A673 (cell line): Measurements from ENCODE around the gene GLI2.

Experiments
- EZH2 ChIP-seq: fragments of 200-600 bp; sonication (generic); IDR thresholded peaks from 2 replicates; pipeline ENCODE4 v1.6.1; 2017; ENCODE audit warnings: borderline replicate concordance, low read depth, mild to moderate bottlenecking, mixed read lengths, antibody characterized with exemption, low read length; ENCODE audit not compliant: poor library complexity, severe bottlenecking
- TF ChIP-seq, protein P1 (sequence below): fragments of 300-800, 200-600 bp; sonication (generic); conservative IDR thresholded peaks from 2 replicates; pipeline ENCODE4 v1.5.1; 2017; ENCODE audit warnings: low read depth, mild to moderate bottlenecking, antibody characterized with exemption, low read length, moderate library complexity, mixed read lengths

DNA sequence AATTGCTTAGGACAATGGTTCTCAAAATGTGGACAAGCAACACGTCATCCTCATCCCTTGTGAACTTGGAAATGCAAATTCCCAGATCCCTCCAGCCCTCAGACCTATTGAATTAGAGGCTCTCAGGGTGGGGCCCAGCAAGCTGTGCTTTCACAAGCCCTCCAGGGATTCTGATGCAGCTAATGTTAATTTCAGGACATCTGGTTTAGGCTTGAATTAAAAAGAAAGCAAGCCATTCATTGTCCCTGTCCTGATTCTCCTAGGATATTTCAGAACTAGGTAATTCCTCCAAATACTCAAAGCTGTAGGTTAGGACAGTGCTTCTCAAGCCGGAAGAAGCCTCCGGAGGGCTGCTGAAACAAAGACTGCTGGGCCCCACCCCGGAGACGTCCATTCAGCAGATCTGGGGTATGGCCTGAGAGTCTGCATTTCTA lies 26.0 kb upstream of the GLI2 start:
- TF ChIP-seq, protein P1, sequence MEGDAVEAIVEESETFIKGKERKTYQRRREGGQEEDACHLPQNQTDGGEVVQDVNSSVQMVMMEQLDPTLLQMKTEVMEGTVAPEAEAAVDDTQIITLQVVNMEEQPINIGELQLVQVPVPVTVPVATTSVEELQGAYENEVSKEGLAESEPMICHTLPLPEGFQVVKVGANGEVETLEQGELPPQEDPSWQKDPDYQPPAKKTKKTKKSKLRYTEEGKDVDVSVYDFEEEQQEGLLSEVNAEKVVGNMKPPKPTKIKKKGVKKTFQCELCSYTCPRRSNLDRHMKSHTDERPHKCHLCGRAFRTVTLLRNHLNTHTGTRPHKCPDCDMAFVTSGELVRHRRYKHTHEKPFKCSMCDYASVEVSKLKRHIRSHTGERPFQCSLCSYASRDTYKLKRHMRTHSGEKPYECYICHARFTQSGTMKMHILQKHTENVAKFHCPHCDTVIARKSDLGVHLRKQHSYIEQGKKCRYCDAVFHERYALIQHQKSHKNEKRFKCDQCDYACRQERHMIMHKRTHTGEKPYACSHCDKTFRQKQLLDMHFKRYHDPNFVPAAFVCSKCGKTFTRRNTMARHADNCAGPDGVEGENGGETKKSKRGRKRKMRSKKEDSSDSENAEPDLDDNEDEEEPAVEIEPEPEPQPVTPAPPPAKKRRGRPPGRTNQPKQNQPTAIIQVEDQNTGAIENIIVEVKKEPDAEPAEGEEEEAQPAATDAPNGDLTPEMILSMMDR = no peak
- TF ChIP-seq EZH2 = no peak
